SK-N-SH treated with all-trans-retinoic acid at 6 μM for 48 hours (cell line): ENCODE data around the gene ACSL1.
A peak's percentile ranks its signal among the peaks of the same experiment; 100 is the strongest.

ENCODE experiments used
- ATAC-seq: fragments of 200-7000 bp; cut with Tn5 transposase; 3 replicates; pipeline ENCODE4 v1.9.1; 2020; ENCODE audit warnings: mild to moderate bottlenecking, moderate library complexity
- ARNTL ChIP-seq: fragments of 450-650 bp; formaldehyde crosslinking; IDR thresholded peaks from 2 replicates; pipeline ENCODE4 v1.5.0; 2020; ENCODE audit warnings: low read depth, mild to moderate bottlenecking, moderate library complexity, borderline replicate concordance
- BACH2 ChIP-seq: fragments of 250-450 bp; sonication (Bioruptor Pico); IDR thresholded peaks from 2 replicates; pipeline ENCODE4 v1.9.0; 2021; ENCODE audit warnings: mild to moderate bottlenecking, borderline replicate concordance
- CSDC2 ChIP-seq: fragments of 250-450 bp; sonication (Bioruptor Pico); IDR thresholded peaks from 2 replicates; pipeline ENCODE4 v1.5.0; 2020; ENCODE audit warnings: mild to moderate bottlenecking, moderate library complexity
- ESRRG ChIP-seq: fragments of 250-450 bp; sonication (Bioruptor Pico); IDR thresholded peaks from 2 replicates; pipeline ENCODE4 v1.6.1; 2021; ENCODE audit warnings: mild to moderate bottlenecking
- GLIS3 ChIP-seq: fragments of 250-450 bp; sonication (Bioruptor Pico); IDR thresholded peaks from 2 replicates; pipeline ENCODE4 v1.5.0; 2020; ENCODE audit warnings: mild to moderate bottlenecking, moderate library complexity
- ISL1 ChIP-seq: fragments of 250-450 bp; sonication (Bioruptor Pico); IDR thresholded peaks from 2 replicates; pipeline ENCODE4 v2.1.2; 2022; ENCODE audit warnings: mild to moderate bottlenecking, moderate library complexity
- PATZ1 ChIP-seq: fragments of 250-450 bp; sonication (Bioruptor Pico); IDR thresholded peaks from 2 replicates; pipeline ENCODE4 v1.8.0; 2020; ENCODE audit warnings: mild to moderate bottlenecking, moderate library complexity, borderline replicate concordance
- POU6F1 ChIP-seq: fragments of 250-450 bp; sonication (Bioruptor Pico); IDR thresholded peaks from 2 replicates; pipeline ENCODE4 v1.8.0; 2021; ENCODE audit warnings: low read depth, mild to moderate bottlenecking, moderate library complexity, borderline replicate concordance
- PPARA ChIP-seq: fragments of 250-450 bp; sonication (Bioruptor Pico); IDR thresholded peaks from 2 replicates; pipeline ENCODE4 v1.5.0; 2020; ENCODE audit warnings: mild to moderate bottlenecking, borderline replicate concordance
- RARB ChIP-seq: fragments of 250-450 bp; sonication (Bioruptor Pico); IDR thresholded peaks from 2 replicates; pipeline ENCODE4 v1.8.0; 2021; ENCODE audit warnings: mild to moderate bottlenecking, moderate library complexity
- SNAI2 ChIP-seq: fragments of 250-450 bp; sonication (Bioruptor Pico); IDR thresholded peaks from 2 replicates; pipeline ENCODE4 v1.5.0; 2020; ENCODE audit warnings: mild to moderate bottlenecking, moderate library complexity
- TCF4 ChIP-seq: fragments of 250-450 bp; sonication (Bioruptor Pico); IDR thresholded peaks from 2 replicates; pipeline ENCODE4 v1.8.0; 2021; ENCODE audit warnings: mild to moderate bottlenecking, moderate library complexity, borderline replicate concordance
- TOX ChIP-seq: fragments of 250-450 bp; sonication (Bioruptor Pico); IDR thresholded peaks from 2 replicates; pipeline ENCODE4 v1.8.0; 2021; ENCODE audit warnings: mild to moderate bottlenecking, moderate library complexity, borderline replicate concordance
- ZC3H10 ChIP-seq: fragments of 250-450 bp; sonication (Bioruptor Pico); IDR thresholded peaks from 2 replicates; pipeline ENCODE4 v1.5.1; 2021; ENCODE audit warnings: mild to moderate bottlenecking, moderate library complexity
- ZFP3 ChIP-seq: fragments of 250-450 bp; sonication (Bioruptor Pico); IDR thresholded peaks from 2 replicates; pipeline ENCODE4 v1.5.0; 2020; ENCODE audit warnings: mild to moderate bottlenecking, moderate library complexity
- ZFP30 ChIP-seq: fragments of 450-650 bp; formaldehyde crosslinking; IDR thresholded peaks from 2 replicates; pipeline ENCODE4 v1.5.0; 2022; ENCODE audit warnings: mild to moderate bottlenecking, moderate library complexity
- ZNF565 ChIP-seq: fragments of 450-650 bp; formaldehyde crosslinking; conservative IDR thresholded peaks from 2 replicates; pipeline ENCODE4 v1.5.0; 2020; ENCODE audit warnings: low read depth, mild to moderate bottlenecking, moderate library complexity
- ZNF70 ChIP-seq: fragments of 450-650 bp; formaldehyde crosslinking; IDR thresholded peaks from 2 replicates; pipeline ENCODE4 v1.5.0; 2020; ENCODE audit warnings: mild to moderate bottlenecking, moderate library complexity
- ZNF8 ChIP-seq: fragments of 450-650 bp; formaldehyde crosslinking; IDR thresholded peaks from 2 replicates; pipeline ENCODE4 v1.5.0; 2020; ENCODE audit warnings: mild to moderate bottlenecking, moderate library complexity
- TF ChIP-seq, protein P1 (sequence below): fragments of 250-450 bp; sonication (Bioruptor Pico); IDR thresholded peaks from 2 replicates; pipeline ENCODE4 v1.5.1; 2020; ENCODE audit warnings: low read depth, mild to moderate bottlenecking, moderate library complexity
- TF ChIP-seq, protein P2 (sequence below): fragments of 250-450 bp; sonication (Bioruptor Pico); IDR thresholded peaks from 2 replicates; pipeline ENCODE4 v1.5.1; 2021; ENCODE audit warnings: mild to moderate bottlenecking, moderate library complexity
- TF ChIP-seq, protein P3 (sequence below): fragments of 250-450 bp; sonication (Bioruptor Pico); IDR thresholded peaks from 2 replicates; pipeline ENCODE4 v1.5.0; 2020; ENCODE audit warnings: mild to moderate bottlenecking, moderate library complexity

ACSL1 gene

GRCh38 chr4:184733654-184734524, 91.9 kb downstream of the ACSL1 start, which contains the start of gene CENPU:
TSS of gene CENPU (minus strand) at chr4:184734096. CDS start at chr4:184734062, 34 bp downstream.
- ATAC-seq = peak; percentile 93
- TF ChIP-seq, protein P1, sequence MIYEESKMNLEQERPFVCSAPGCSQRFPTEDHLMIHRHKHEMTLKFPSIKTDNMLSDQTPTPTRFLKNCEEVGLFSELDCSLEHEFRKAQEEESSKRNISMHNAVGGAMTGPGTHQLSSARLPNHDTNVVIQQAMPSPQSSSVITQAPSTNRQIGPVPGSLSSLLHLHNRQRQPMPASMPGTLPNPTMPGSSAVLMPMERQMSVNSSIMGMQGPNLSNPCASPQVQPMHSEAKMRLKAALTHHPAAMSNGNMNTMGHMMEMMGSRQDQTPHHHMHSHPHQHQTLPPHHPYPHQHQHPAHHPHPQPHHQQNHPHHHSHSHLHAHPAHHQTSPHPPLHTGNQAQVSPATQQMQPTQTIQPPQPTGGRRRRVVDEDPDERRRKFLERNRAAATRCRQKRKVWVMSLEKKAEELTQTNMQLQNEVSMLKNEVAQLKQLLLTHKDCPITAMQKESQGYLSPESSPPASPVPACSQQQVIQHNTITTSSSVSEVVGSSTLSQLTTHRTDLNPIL = no peak
- TF ChIP-seq ZC3H10 (CRISPR knock-in tag) (no peak), ESRRG (CRISPR knock-in tag) (no peak), ARNTL (CRISPR knock-in tag) (no peak), TOX (CRISPR knock-in tag) (no peak), PPARA (no peak), ZNF70 (CRISPR knock-in tag) (no peak), ZFP3 (0 out of 2 replicates have a peak, but pooled peaks have one; percentile 59), PATZ1 (CRISPR knock-in tag) (no peak), BACH2 (CRISPR knock-in tag) (no peak), TCF4 (CRISPR knock-in tag) (peak; percentile 40; the same call in 1 of the 2 replicates), POU6F1 (CRISPR knock-in tag) (no peak), ISL1 (CRISPR knock-in tag) (no peak), ZNF8 (CRISPR knock-in tag) (no peak), GLIS3 (no peak), SNAI2 (CRISPR knock-in tag) (no peak), CSDC2 (CRISPR knock-in tag) (no peak), ZFP30 (no peak), ZNF565 (no peak), RARB (CRISPR knock-in tag) (no peak)
- TF ChIP-seq, protein P2, sequence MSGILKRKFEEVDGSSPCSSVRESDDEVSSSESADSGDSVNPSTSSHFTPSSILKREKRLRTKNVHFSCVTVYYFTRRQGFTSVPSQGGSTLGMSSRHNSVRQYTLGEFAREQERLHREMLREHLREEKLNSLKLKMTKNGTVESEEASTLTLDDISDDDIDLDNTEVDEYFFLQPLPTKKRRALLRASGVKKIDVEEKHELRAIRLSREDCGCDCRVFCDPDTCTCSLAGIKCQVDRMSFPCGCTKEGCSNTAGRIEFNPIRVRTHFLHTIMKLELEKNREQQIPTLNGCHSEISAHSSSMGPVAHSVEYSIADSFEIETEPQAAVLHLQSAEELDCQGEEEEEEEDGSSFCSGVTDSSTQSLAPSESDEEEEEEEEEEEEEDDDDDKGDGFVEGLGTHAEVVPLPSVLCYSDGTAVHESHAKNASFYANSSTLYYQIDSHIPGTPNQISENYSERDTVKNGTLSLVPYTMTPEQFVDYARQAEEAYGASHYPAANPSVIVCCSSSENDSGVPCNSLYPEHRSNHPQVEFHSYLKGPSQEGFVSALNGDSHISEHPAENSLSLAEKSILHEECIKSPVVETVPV (CRISPR knock-in tag) = no peak
- TF ChIP-seq, protein P3, sequence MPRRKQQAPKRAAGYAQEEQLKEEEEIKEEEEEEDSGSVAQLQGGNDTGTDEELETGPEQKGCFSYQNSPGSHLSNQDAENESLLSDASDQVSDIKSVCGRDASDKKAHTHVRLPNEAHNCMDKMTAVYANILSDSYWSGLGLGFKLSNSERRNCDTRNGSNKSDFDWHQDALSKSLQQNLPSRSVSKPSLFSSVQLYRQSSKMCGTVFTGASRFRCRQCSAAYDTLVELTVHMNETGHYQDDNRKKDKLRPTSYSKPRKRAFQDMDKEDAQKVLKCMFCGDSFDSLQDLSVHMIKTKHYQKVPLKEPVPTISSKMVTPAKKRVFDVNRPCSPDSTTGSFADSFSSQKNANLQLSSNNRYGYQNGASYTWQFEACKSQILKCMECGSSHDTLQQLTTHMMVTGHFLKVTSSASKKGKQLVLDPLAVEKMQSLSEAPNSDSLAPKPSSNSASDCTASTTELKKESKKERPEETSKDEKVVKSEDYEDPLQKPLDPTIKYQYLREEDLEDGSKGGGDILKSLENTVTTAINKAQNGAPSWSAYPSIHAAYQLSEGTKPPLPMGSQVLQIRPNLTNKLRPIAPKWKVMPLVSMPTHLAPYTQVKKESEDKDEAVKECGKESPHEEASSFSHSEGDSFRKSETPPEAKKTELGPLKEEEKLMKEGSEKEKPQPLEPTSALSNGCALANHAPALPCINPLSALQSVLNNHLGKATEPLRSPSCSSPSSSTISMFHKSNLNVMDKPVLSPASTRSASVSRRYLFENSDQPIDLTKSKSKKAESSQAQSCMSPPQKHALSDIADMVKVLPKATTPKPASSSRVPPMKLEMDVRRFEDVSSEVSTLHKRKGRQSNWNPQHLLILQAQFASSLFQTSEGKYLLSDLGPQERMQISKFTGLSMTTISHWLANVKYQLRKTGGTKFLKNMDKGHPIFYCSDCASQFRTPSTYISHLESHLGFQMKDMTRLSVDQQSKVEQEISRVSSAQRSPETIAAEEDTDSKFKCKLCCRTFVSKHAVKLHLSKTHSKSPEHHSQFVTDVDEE (CRISPR knock-in tag) = peak; percentile 84
- TF ChIP-seq, all 23 proteins: peak for 3

GRCh38 chr4:184732126-184732525, 93.6 kb downstream of the ACSL1 start:
- no peak for ATAC-seq
- no peak for TF ChIP-seq TOX (CRISPR knock-in tag)

- no peak for ATAC-seq
- TF ChIP-seq ZNF70 (CRISPR knock-in tag) (no peak), SNAI2 (CRISPR knock-in tag) (no peak), ZNF565 (no peak)
These were observed 94.7 kb downstream of the ACSL1 start for GRCh38 chr4:184731056-184731455.
